Measurements from ENCODE around the gene PRKCD.

- TF ChIP-seq POLR2A (IDR thresholded peaks at IDR 0.05), result no peak
- TF ChIP-seq CTCF (IDR thresholded peaks at IDR 0.05), result no peak
Measured at GRCh38 chr3:53149006-53149690, 11.9 kb upstream of the PRKCD start.
